ENCODE measurements around the gene IKZF2. TPM values are rescaled to one million over a fixed set of nuclear protein-coding genes. Genes with fewer than 3 reads are reported as not detected.

IKZF2 gene
- total and polyA plus RNA-seq, 10 of the 15 experiments (the other 5 are each of a cell fraction or from before 2014, with no cell fraction given): 15.2 to 266 (median 87.2) TPM

- TF ChIP-seq NKRF (conservative IDR thresholded peaks at IDR 0.05) (no peak), CTCF (IDR thresholded peaks at IDR 0.05 in 2 of 3, conservative IDR thresholded peaks at IDR 0.05 in 1 of 3; ENCODE audit: control insufficient read depth in 2 of 3, extremely low read depth in 1 of 3, insufficient read depth in 1 of 3, low read depth in 3 of 3, low read length in 3 of 3) (no peak), SMC3 (IDR thresholded peaks at IDR 0.05; ENCODE audit: borderline replicate concordance, low read length) (peak; percentile 5; the same call in 1 of the 2 replicates), IKZF2 (IDR thresholded peaks at IDR 0.05) (peak; percentile 84 to 85), GABPA (IDR thresholded peaks at IDR 0.05; ENCODE audit: low read depth) (peak; percentile 56; the same call in 1 of the 2 replicates), RAD51 (IDR thresholded peaks at IDR 0.05) (peak; percentile 45; the same call in 1 of the 2 replicates), ZZZ3 (IDR thresholded peaks at IDR 0.05; ENCODE audit: control insufficient read depth, insufficient read length, low read depth) (no peak), STAT3 (IDR thresholded peaks at IDR 0.05; ENCODE audit: low read depth, low read length) (peak; percentile 58; the same call in 1 of the 2 replicates), NFYB (IDR thresholded peaks at IDR 0.05; ENCODE audit: insufficient read depth, low read depth, low read length) (no peak), DPF2 (IDR thresholded peaks at IDR 0.05) (peak; percentile 95), CBFB (IDR thresholded peaks at IDR 0.05; ENCODE audit: low read depth) (peak; percentile 86), BHLHE40 (IDR thresholded peaks at IDR 0.05; ENCODE audit: borderline replicate concordance in 1 of 2, low read depth in 2 of 2, low read length in 1 of 2) (peak; percentile 63 to 68; a peak in 3 of 4 replicates), TCF3 (IDR thresholded peaks at IDR 0.05; ENCODE audit: borderline replicate concordance, insufficient read depth, low read depth, low read length) (peak; percentile 81; the same call in 1 of the 2 replicates), STAT1 (conservative IDR thresholded peaks at IDR 0.05) (no peak), USF1 (IDR thresholded peaks at IDR 0.05; ENCODE audit: borderline replicate concordance, extremely low read length, insufficient read depth, low read depth, low read length) (no peak), ZBTB40 (IDR thresholded peaks at IDR 0.05; ENCODE audit: borderline replicate concordance) (no peak), POLR2AphosphoS2 (IDR thresholded peaks at IDR 0.05; ENCODE audit: low read depth, low read length) (peak; percentile 74; the same call in 1 of the 2 replicates), BRCA1 (IDR thresholded peaks at IDR 0.05; ENCODE audit: low read depth, low read length) (no peak), ZNF207 (IDR thresholded peaks at IDR 0.05; ENCODE audit: borderline replicate concordance) (no peak), CHD2 (IDR thresholded peaks at IDR 0.05; ENCODE audit: borderline replicate concordance, low read depth, low read length) (0 out of 2 replicates have a peak, but pooled peaks have one; percentile 72)
Observed at GRCh38 chr2:213015387-213016165, 135.8 kb downstream of the IKZF2 start (continued).

All from GM12878 (cell line).